Raji (cell line): Measurements from ENCODE around the gene MRPL43.

Source experiments
- POLR2A ChIP-seq: IDR thresholded peaks from 2 replicates; pipeline ENCODE4 v1.6.1; 2011; ENCODE audit warnings: low read depth, low read length, control low read depth; ENCODE audit not compliant: insufficient read depth

MRPL43 gene

DNA sequence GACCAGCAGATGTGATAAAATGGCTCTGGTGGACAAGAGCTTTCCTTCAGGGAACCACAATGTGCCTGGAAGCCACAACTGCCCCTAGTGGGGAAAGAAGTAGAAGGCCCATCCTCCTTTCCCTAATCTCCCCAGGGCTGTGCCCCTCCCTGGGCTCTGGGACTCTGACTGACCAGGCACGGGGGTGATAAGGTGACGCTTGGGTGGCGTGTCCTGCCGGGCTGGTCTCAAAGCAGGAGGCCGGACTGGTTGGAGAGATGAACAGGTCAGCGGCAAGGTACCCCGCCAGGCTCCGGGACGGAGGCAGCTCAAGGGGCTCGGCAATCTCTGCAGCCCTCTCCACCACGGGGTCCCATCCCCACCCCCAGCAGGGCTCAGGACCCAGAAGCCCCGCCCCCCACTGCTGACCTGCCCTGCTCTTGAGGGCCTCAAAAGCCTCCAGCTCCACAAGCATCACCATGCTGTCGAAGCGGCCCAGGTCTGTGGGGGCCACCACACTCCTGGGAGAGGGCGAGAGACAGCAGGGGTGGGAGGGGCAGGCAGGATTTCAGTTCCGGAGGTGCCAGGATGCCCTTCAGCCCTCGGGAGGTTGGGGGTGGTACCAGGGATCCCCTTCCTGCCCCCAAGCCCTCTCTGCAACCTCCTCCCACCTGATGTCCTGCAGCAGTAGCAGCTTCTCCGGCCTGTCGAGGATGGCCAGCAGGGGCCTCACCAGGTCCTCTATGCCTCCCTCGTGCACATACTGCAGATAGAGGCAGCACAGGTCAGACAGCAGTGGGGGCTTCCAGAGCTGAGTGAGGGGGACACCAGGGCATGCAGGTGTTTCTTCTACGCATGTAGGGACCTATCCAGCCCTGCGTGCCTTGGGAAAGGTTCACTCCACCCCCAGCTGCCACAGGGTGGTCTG, 24.5 kb upstream of the MRPL43 start:
- no peak for TF ChIP-seq POLR2A

DNA sequence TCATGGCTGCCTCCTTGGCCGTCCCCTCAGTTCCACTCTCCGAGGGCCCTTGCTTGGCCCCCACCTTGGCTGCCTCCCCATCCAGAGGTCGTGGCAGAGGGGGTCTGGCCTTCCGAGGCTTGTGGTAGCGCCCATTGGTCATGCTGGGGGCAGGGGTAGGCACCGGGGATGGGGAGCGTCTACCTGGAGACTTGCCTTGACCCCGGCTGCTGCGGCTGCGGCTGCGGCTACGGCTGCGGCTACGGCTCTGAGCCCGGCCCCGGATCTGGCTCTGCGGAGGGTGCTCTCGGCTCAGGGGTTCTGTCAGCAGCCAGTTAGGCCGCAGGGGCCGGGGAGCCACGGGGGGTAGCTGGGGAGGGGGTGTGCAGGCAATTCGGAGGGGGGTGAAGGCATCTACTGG, 23.0 kb upstream of the MRPL43 start:
- TF ChIP-seq POLR2A, result no peak

DNA sequence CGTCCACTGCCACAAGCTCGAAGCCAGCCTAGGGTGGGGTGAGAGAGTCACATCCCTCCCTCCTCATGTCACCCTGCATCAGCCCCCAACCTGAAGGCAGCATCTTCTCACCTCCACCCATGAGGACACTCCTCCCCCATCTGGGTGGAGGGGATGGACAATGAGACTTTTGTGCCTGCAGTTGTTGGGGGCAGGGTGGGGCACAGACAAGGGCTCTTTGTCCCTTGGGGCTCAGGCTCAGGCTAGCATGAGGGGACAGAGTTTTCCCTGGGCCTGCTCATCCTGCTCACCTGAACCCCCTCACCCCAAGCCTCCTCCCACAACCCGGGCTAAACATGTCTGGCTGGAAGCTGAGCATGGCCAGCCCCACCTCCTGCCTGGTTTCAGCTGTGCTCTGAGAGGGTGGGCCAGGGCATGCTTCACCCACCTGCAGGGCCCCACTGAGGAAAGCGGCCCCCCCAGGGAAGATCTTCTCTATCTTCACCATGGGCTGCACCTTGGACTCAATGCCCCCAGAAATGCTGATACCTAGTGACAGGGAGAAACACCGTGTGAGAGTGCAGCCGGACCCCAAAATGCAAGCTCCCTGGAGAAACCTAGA, 21.6 kb upstream of the MRPL43 start:
- no peak for TF ChIP-seq POLR2A

DNA sequence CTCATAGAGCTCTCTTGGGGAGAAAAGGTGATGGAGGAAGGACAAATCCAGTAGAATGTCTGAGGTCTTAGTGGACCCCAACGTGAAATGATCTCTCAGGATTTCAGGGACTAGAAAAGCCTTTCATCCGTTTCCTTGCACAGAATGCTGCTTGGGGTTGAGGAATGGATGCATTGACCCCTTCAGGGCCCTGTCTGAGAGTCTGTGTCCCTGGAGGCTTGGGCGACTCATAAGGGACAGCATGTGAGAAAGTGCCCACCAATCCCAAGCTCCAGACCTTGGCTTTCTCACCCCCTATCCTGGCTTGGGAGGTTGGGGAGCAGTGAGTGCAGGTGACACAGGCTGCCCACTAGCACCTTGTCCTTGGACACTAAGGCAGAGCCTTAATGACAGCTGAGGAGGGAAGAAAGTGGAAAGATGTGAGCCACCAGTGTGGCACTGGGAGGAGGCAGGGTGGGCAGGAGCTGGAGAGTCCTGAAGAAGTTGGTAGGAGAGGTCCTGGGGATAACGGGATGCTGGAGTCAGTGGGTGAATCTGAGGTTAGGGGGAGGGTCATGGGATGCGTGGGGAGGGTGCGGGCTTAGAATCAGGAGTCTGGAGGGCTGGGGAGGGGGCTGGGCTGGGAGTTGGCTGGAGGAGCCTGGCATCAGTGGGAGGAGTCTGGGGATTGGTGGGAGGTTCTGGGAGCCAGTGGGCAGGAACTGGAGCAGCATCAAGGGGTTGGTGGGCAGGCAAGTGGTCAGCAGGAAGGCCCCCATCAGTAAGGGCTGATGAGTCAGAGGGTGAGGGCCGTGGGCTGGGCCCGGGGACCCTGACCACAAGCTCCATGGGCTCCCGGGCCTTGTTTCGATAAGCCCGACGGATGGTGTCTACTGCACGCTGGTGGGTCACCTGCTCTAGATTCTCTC, 20.9 kb upstream of the MRPL43 start:
- no peak for TF ChIP-seq POLR2A

DNA sequence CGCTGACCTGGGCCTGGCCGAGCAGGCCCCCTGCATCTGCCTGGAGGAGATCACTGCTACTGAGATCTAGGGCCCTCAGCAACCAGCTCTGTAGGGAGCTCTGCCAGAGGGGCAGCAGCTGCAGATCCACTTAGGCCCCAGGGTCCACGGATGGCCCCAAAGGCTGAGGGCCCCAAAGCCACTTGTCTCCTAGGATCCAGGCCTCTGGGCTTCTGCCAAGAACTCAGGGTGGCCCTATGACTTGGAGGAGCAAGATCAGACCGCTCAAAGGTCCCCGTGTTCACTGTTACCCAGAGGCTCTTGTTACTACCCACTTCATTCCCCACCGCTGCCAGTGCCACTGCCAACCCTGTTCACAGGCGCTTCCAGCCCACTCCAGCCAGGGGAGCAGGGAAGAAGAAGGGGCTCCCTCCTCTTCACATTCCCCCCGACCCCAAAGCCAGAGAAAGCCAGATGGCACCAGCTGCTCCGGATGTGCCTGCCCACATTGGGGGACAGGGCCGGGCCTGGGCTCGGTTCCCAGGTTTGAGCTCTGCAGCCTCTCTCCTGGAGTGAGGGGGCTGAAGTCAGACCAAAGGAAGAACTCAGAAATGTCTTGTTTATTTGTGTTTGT, 19.9 kb upstream of the MRPL43 start:
- no peak for TF ChIP-seq POLR2A

DNA sequence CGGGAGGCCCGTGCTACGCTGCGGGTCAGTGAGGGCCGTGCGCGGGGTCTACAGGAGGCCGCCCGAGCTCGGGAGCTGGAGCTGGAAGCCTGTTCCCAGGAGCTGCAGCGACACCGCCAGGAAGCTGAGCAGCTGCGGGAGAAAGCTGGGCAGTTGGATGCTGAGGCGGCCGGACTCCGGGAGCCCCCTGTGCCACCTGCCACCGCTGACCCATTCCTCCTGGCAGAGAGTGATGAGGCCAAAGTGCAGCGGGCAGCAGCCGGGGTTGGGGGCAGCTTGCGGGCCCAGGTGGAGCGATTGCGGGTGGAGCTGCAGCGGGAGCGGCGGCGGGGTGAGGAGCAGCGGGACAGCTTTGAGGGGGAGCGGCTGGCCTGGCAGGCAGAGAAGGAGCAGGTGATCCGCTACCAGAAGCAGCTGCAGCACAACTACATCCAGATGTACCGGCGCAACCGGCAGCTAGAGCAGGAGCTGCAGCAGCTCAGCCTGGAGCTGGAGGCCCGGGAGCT, 19.3 kb upstream of the MRPL43 start:
- TF ChIP-seq POLR2A, result no peak

DNA sequence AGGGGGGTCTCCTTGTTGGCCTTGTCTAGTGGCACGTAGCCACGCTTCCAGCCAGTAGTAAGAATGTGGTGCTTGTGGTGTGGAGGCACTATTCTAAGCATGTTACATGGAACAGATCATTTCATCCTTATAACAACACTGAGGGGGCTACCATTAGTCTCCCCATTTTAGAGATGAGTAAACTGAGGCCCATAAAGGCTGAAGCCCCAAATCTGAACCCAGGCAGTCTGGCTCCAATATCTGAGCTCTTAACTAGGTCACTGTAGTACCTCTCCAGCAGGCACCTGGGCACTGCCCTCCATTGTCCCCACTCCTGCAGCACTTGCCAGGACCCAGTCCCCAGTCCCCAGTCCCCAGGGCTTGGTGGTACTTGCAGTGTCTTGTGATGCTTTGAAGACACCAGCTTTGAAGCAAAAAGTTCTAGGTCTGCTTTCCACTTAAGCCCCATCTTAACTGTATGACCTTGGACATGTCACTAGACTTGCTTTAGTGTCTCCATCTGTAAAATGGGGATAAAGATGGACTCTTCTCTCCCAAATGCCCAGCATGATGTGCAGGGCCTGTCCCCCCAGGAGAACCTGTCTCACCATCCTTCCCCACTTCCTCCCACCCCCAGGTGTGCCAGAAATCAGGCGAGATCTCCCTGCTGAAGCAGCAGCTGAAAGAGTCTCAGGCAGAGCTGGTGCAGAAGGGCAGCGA, 18.7 kb upstream of the MRPL43 start:
- no peak for TF ChIP-seq POLR2A

DNA sequence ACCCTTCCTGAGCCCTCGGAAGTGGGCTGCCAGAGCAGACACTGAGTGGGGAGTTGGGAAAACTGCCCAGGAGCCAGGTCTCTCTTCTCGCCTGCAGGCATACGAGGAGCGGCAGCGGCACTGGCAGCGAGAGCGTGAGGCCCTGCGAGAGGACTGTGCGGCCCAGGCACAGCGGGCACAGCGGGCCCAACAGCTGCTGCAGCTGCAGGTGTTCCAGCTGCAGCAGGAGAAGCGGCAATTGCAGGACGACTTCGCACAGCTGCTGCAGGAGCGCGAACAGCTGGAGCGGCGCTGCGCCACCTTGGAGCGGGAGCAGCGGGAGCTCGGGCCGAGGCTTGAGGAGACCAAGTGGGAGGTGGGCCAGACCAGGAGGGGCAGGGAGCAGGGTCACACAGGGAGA, 18.1 kb upstream of the MRPL43 start:
- TF ChIP-seq POLR2A, result no peak

DNA sequence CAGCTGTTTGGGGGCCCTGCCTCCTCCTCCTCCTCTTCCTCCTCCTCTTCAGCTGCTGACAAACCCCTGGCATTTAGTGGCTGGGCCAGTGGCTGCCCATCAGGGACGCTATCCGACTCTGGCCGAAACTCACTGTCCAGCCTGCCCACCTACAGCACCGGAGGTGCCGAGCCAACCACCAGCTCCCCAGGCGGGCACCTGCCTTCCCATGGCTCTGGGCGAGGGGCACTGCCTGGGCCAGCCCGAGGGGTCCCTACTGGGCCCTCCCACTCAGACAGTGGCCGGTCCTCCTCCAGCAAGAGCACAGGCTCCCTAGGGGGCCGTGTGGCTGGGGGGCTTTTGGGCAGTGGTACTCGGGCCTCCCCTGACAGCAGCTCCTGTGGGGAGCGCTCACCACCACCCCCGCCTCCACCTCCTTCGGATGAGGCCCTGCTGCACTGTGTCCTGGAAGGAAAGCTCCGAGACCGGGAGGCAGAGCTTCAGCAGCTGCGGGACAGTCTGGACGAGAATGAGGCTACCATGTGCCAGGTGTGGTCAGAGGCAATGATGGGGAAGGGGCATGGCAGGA, 16.4 kb upstream of the MRPL43 start:
- TF ChIP-seq POLR2A, result no peak

DNA sequence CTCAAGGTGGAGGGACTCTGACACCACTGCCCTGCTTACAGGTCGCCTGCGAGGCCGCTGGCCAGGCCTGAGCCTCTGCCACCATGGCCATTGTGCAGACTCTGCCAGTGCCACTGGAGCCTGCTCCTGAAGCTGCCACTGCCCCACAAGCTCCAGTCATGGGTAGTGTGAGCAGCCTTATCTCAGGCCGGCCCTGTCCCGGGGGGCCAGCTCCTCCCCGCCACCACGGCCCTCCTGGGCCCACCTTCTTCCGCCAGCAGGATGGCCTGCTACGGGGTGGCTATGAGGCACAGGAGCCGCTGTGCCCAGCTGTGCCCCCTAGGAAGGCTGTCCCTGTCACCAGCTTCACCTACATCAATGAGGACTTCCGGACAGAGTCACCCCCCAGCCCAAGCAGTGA, 15.2 kb upstream of the MRPL43 start:
- TF ChIP-seq POLR2A, result no peak

DNA sequence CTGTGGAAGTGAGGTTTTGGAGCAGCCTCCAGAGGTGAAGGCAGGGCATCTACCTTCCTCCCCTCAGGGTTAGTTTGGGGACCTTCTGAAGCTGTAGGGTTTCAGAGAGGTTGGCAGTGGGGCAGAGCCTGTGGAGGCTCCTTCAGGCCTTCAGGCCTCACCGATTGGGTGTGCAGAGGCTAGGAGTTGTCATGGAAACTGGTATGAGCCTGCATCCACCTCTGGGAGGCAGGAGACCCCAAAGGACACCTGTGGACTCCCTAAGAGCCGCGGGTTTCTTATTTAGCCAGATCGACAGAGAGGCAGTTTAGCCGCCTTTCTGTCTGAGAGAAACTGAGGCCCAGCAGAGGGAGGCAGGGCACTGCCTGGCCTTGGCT, 14.3 kb upstream of the MRPL43 start:
- TF ChIP-seq POLR2A, result no peak

DNA sequence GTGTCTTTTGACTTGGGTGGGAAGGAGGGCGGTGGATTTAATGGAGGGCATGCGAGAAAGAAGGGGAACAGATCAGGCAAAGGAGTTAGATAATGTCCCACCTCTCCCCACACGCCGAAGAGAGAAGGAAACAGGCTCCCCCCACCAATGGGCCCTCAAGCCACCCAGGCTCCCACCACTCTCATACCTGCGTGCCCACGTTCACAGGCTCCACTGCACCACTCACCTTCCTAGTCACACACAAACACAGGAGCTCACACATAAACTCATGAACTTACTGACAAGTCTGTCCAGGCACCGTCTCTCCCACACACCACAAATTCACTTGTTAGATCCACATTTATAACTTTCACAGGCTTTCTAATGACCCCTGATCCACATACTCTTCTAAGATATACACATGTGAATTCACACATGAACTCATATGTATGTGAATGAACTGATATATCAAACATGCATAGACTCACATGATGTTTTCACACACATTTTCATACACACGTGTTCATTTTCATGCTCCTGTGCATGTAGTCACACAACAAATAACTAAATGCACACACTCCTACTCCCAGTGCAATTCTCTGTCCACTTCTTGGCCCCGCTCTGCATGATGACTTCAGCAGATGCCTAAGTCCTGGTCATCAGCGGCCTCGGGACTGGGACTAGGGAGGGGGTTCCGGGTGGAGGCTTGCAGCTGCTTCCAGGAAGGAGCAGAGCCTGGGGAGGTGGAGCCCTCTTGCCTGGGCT, 13.8 kb upstream of the MRPL43 start:
- TF ChIP-seq POLR2A, result no peak

DNA sequence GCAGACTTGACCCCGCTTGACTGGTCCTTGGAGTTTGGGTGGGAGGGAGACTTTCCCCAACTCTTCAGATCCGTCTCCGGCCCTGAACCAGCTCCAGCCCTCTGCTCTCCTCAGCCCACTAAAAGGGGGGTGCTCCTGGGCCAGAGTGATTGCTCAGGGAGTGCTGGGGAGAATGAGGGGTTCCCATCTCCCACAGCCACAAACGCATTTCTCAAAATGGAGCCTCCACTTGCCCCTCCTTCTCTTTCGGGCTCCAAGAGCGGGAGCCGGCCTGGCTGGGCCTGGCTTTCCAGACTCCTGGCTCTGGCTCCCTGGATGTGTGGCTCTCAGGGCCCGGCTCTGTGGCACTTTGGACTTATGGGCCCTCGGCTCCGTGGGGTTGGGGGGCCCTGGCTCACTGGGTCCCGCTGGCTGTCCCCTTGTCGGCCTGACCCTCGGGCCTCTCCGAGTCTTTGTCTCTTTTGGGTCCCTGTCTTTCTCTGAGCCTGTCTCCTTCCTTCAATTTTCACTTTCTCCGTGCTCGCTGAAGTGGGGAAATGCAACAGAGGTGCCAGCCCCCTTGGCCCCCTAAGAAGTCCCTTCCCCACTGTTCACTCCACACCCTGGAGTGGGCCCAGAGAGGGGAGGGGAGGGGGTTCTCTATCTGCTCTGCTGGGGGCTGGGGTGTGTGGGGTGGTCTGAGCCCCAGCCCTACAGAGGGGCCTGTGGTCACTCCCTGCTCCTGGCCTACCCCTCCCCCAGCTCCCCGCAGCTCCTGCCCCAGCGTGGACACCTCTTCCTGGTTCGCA, 13.0 kb upstream of the MRPL43 start:
- TF ChIP-seq POLR2A, result no peak

DNA sequence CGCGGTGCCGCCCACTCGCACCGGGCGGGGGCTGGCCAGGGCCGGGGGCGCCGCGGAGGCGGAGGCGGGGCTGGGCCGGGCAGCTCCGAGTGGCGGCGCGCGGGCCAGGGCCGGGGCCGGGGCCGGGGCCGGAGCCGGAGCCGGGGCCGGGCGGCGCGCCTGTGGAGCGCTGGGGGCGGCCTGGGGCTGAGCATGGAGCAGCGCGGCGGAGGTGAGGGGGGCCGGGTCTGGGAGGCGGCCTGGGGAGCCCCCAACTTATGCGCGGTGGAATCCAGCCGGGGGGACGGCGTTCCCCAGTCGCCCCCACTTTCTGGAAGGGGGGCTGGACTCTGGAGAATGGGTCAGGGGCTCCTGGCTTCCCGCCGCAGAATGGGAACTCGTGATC, 12.4 kb upstream of the MRPL43 start, which contains the start of gene LZTS2:
LZTS2 (plus strand) TSS at position 67 of the 385 bp plus-strand sequence. CDS start 2,731 bp downstream, outside the sequence.
- TF ChIP-seq POLR2A, result no peak
